Sigmoid colon (tissue), 4 donors: ENCODE data around the gene TMED5.

ENCODE experiments used
- EP300 ChIP-seq, 4 donors: sonication (generic); formaldehyde crosslinking; IDR thresholded peaks; one replicate each; pipeline ENCODE4 v1.6.1; 2017; ENCODE audit warnings: antibody characterized with exemption in 4 of 4
- POLR2A ChIP-seq, 2 donors: fragments of 450-650 bp; IDR thresholded peaks; one replicate each; pipeline ENCODE4 v1.6.1; 2016; ENCODE audit warnings: antibody characterized with exemption in 2 of 2, mild to moderate bottlenecking in 2 of 2, moderate library complexity in 2 of 2
- TF ChIP-seq, protein P1 (sequence below), 4 experiments: fragments of 450-650 bp in 3 of 4; fragments of 200-600 bp in 1 of 4; IDR thresholded peaks; one replicate each; pipeline ENCODE4 v1.5.1; 2016 to 2019; ENCODE audit warnings: antibody characterized with exemption in 4 of 4, mild to moderate bottlenecking in 3 of 4, moderate library complexity in 2 of 4

DNA sequence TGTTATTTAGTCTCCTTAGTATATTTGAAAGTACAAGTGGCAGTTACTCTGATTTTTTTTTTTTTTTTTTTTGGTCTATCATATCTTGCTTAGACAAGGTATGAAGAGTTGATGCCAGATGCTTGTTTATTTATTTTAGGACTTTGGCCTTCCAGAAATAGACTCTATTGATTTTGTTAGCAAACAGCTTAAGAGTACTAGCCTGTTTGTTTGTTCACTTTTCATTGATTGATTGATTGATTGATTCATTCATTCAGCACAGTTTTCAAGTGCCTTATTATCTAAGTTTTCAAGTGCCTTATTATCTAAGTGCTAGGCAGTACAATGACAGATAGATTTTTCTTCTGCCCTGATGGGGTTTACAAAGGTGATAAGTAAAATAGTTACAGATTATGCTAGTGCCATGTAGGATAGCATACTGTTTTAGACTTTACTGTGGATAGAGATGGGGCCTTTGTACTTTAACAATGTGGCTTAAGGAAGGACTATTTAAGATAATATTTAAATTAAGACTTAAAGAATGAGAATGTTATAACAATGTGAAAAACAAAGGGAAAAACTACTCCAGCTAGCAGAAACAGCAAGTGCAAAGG is 50.6 kb downstream of the TMED5 start:
- TF ChIP-seq, protein P1, sequence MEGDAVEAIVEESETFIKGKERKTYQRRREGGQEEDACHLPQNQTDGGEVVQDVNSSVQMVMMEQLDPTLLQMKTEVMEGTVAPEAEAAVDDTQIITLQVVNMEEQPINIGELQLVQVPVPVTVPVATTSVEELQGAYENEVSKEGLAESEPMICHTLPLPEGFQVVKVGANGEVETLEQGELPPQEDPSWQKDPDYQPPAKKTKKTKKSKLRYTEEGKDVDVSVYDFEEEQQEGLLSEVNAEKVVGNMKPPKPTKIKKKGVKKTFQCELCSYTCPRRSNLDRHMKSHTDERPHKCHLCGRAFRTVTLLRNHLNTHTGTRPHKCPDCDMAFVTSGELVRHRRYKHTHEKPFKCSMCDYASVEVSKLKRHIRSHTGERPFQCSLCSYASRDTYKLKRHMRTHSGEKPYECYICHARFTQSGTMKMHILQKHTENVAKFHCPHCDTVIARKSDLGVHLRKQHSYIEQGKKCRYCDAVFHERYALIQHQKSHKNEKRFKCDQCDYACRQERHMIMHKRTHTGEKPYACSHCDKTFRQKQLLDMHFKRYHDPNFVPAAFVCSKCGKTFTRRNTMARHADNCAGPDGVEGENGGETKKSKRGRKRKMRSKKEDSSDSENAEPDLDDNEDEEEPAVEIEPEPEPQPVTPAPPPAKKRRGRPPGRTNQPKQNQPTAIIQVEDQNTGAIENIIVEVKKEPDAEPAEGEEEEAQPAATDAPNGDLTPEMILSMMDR (IDR thresholded peaks at IDR 0.05): no peak
- no peak for TF ChIP-seq EP300 (IDR thresholded peaks at IDR 0.05)
- TF ChIP-seq POLR2A (IDR thresholded peaks at IDR 0.05): no peak
